Measurements from ENCODE around the gene THPO.

DNA sequence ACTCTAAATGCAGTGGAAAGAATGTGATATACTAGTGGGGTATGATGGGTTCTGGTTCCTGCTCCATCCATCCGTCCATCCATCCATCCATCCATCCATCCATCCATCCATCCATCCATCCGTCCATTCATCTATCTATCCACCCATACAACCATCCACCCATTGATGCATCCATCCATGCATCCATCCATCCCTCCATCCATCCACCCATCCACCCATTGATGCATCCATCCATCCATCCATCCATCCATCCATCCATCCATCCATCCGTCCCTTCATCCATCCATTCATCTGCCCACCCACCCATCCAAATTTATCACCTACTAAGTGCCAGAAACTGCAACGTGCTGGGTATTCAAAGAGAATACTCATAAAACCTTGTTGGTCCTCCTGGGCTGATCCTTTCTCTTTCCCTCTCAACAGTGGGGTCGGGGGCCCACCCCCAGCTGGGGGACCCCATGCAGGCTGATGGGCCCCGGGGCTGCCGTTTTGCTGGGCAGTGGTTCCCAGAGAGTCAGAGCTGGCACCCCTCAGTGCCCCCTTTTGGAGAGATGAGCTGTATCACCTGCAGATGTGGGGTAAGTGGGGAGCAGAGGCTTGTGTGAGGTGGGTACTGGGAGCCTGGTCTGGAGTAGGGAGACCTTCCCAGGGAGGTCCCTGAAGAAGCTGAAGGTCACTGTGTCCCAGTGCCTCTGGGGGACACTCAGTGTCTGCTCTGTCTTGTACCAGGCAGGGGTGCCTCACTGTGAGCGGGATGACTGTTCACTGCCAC, 10.3 kb upstream of the THPO start:
- TF ChIP-seq, protein P1, sequence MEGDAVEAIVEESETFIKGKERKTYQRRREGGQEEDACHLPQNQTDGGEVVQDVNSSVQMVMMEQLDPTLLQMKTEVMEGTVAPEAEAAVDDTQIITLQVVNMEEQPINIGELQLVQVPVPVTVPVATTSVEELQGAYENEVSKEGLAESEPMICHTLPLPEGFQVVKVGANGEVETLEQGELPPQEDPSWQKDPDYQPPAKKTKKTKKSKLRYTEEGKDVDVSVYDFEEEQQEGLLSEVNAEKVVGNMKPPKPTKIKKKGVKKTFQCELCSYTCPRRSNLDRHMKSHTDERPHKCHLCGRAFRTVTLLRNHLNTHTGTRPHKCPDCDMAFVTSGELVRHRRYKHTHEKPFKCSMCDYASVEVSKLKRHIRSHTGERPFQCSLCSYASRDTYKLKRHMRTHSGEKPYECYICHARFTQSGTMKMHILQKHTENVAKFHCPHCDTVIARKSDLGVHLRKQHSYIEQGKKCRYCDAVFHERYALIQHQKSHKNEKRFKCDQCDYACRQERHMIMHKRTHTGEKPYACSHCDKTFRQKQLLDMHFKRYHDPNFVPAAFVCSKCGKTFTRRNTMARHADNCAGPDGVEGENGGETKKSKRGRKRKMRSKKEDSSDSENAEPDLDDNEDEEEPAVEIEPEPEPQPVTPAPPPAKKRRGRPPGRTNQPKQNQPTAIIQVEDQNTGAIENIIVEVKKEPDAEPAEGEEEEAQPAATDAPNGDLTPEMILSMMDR (IDR thresholded peaks at IDR 0.05), result no peak
- TF ChIP-seq POLR2A (IDR thresholded peaks at IDR 0.05), result no peak
- no peak for TF ChIP-seq EP300 (IDR thresholded peaks at IDR 0.05)
- no peak for TF ChIP-seq POLR2AphosphoS5 (IDR thresholded peaks at IDR 0.05)
